Left renal cortex interstitium (tissue), 4 donors: ENCODE data around the gene NCOA3. TPM values are rescaled to one million over a fixed set of nuclear protein-coding genes. Genes with fewer than 3 reads are reported as not detected.

Experiments
- DNase-seq, 4 donors: peaks; one replicate each; pipeline ENCODE4 v3.0.0-alpha.2; 2013; ENCODE audit warnings: low read depth in 4 of 4, low spot score in 2 of 4, missing footprints in 1 of 4
- polyA plus RNA-seq, 4 donors: library from polyadenylated mRNA; unstranded; fragments of 120-200 nt; gene quantifications; one replicate each; pipeline ENCODE4 v1.2.1, GENCODE V29; 2013; ENCODE audit not compliant: insufficient read length in 4 of 4

NCOA3 gene
- polyA plus RNA-seq, 4 donors: 29.9 to 38.9 (median 37.7) TPM

- DNase-seq: no peak
Measured at GRCh38 chr20:47660983-47661700, 159.5 kb downstream of the NCOA3 start.

DNA sequence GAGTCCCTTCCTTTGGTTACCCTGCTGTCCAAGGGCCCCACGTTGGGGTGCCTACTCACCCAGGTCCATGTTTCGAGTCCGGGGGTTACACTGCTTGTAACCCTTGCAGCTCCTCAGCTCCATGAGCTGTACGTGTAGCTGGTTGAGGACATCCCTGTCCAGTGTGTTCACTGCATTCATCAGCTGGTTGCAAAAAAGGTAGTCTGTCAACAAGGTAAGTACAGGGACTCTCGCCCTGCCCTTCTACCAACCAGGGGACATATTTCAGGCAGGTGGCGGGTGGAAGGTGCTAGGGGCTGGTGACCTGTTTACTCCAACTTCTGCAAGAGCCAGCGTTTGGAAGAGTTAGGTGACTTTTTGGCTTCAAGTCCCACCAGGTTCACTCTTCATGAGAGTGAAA, 160.0 kb downstream of the NCOA3 start:
- DNase-seq: no peak

DNA sequence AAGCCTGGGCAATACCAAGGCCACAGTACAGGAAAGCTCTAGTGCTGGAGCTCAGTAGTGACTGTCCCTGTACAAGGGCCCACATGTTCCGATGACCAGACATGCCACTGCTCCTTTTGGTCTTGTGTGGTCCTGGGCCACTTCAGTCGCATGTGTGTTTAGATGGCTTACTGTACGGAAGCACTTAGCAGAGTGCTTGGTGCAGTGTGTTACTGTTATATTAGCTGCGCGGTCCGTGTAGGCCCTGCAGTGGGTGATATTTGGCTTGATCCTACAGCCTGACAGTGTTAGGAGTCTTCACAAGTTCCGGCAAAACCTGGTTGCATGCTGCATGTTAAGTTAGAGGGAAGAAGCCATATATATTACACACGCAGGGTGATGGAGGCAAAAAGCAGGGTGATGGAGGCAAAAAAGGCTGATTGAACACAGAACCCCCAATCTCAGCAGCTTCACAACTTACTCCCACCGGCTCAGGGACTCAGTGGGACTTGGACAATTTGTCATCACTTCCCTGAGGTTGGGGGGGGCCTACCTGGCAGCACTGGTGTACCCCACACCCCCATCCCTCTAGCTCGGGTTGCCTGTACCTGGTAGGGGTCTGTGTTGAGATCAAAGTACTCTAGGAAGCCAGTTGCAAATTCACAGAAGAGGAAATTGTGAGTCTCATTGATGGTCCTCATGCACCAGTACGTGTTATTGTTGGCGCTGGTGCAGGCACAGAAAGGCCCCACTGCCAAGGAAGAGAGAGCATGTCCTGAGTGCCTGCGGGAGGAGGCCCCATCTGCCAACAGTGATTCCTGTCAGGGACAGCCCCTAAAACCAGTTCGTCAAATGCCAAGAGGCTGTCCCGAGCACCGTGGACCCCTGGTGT, 161.0 kb downstream of the NCOA3 start:
- no peak for DNase-seq

DNA sequence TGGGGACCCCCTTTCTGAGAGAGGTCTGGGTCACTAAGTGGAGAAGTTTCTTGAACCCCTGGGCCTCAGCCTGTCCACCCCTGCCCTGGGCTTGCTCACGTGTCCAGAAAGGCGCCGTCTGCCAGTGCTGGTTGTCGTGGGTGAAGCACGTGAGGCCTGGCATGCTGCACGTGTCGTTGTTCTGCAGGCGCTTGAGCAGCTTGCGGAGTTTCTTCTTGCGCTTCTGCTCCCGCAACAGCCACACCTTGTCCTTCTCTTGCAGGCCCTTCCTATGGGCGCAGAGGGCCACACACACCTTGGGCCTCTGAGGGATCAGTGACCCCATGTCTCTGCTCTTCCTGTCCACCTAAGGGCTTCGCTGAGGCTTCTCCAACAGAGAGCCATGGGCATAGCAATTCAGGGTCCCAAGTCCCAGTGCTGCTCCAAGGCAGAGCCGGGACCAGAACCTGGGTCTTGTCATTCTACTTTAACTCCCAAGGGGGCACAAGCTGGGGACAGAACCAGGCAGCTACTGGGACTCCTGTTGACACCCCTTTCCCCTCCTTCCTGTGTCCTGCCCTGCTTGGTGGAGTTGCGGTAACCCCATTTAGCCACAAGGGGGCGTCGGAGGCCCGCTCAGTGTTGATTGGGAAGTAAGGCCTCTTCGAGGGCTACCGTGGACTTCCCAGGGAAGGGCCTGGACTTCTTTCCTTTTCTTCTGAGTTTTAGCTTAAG, 161.8 kb downstream of the NCOA3 start:
- peak in 2 of 4 donors; percentile 58 to 66 for DNase-seq

- DNase-seq: no peak
Measured at GRCh38 chr20:47664068-47664437, 162.4 kb downstream of the NCOA3 start.

- no peak for DNase-seq
Measured at GRCh38 chr20:47664744-47665143, 163.1 kb downstream of the NCOA3 start.

GRCh38 chr20:47665221-47665991, 163.7 kb downstream of the NCOA3 start:
- DNase-seq: no peak

- DNase-seq: no peak
Measured at GRCh38 chr20:47666304-47666703, 164.6 kb downstream of the NCOA3 start.

GRCh38 chr20:47667086-47667485, 165.4 kb downstream of the NCOA3 start:
- DNase-seq: no peak

DNA sequence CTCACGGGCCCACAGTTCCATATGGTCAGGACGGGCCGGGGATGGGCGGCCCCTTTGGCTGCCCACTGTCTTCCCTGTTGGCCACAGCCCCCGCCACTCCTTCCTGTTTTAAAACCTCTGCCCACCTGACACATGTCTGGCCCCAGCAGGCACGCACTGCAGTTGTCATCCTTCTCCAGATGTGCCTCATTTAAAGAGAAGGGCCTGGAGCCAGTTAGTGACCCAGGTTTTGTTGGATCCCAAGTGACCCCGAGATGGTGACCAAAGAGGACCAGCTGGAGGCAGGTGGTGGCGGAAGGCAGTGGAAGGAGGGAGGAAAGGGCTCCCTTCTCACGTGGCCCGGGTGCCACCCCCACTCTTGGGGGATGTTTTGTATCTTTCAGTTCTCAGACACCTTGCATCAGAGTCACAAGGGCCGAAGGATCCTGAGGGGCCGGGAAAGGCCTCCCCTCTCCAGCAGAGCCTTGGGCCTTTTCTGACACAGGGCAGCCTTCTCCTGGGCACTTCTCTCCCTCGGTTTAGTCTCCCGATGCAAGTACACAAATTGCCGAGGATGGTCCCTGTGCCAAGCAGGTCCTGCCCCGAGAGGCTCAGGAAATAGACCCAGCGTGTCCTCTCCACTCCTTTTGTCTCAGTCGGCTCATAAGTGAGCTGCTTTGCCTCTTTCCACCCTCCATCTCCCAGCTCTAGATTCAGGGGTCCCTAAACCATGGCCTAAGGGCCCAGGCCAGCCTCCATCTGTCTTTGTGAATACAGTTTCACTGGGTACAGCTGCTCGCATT, 166.0 kb downstream of the NCOA3 start:
- DNase-seq: no peak

- no peak for DNase-seq
Measured at GRCh38 chr20:47668313-47669151, 166.8 kb downstream of the NCOA3 start.

DNA sequence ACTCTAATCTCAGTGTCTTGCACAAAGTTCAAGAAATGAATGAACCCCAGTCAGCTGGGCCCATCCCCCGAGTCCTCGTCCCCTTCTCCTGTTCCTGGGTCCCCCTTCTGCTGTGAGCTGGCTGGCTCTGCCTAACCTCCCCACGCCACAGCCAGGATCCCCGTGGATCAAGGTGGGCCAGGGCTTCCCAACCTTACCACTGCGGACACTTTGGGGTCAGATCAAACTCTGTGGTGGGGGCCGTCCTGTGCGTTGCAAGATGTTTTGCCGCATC, 167.4 kb downstream of the NCOA3 start:
- DNase-seq: no peak

GRCh38 chr20:47669489-47669888, 167.8 kb downstream of the NCOA3 start:
- DNase-seq: no peak

DNA sequence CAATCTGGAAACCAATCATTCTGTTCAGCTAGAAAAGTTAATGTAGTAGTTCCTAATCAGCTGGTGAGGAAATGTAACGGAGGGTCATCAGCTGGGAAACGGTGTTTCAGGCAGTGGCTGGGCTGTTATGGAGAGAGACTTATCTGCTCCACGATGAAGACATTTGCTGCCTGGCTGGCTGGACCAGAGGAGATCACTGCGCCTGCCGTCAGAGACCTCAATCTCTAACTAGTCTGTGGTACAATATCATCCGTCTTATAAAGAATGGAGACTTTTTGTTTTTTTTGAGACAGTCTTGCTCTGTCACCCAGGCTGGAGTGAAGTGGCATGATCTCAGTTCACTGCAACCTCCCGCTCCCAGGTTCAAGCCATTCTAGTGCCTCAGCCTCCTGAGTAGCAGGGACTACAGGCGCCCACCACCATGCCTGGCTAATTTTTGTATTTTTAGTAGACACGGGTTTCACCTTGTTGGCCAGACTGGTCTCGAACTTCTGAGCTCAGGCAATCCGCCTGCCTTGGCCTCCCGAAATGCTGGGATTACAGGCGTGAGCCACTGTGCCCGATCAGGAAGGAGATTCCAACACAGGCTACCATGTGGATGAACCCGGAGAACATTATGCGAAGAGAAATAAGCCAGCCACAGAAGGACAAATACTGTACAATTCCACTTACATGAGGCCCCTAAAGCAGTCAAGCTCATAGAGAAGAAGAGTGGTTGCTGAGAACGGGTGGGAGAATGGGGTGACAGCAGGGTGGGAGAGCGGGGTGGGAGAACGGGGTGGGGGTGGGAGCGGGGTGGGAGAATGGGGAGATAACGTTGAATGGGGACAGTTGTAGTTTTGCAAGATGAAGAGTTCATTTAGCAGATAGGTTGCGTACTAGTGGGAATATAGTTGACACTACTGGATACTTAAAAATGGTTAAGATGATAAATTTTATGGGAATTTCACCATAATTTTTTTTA, 168.5 kb downstream of the NCOA3 start:
- DNase-seq: no peak

- no peak for DNase-seq
Measured at GRCh38 chr20:47670913-47671312, 169.2 kb downstream of the NCOA3 start.

DNA sequence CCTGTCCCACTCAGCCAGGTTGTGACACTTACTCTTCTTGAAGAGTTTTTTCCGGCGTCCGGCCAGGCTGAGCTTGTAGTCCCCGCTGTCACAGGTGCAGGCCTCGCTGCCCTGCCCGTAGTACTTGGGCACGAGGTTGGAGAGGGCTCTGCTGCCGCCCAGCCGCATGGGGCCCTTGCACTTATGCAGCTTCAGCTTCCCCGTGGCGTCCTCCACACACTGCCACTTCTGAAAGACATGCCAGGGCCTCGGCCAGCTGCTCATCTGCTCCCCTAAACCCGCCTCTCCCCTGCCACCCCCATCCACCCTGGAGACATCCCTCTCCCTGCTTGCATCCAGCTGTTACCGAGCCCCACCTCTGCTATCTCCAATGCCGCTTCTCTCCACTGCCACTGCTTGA, 170.5 kb downstream of the NCOA3 start:
- DNase-seq: no peak

DNA sequence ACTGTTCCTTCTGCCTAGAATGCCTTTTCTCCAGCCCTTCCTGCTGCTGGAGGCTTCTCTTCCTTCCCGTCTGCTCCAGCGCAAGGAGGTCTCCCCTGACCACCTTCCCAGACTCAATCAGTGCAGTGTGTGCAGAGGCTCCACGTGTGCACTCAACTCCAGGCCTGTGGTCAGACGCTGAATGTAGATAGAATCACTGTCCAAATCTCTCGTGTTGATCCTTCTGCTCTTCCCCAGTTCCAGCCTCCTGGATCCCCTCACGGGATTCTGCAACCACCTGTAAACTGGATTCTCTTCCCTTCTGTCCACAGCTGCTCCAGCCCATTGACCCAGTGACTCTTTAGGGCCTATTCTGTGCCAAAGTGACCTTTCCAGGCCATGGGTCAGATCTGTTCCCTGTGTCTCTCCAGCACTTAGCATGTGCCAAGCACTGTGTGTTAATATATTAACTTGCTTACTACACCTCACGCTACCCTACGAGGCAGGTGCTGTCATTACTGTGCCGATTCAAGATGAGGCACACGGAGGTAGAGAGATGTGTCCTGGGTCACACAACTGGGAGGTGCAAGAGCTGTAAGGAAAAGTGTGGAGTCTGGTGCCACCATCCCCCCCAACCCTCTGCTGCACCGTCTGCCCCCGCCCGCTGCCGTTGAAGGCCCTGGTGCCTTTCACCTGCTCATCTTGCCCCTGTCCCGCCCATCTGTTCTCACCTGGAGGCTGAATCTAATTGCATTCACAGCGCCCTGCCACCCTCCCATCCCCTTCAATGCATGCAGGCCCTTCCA, 171.4 kb downstream of the NCOA3 start:
- no peak for DNase-seq

DNA sequence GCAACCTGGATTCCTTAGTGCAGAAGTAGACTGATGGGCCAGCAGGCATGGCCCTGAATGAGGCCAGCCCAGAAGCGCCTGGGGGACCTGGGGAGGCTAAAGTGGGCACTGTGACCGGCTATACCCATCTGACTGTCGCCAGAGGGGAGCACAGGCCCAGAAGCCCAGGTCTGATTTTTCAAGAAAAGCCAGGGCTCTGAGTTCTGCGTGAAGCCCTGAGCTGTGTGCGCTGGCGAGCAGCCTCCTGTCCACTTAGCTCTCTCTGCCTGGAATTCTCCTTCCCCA, 171.9 kb downstream of the NCOA3 start:
- DNase-seq: no peak
